Caco-2 (cell line): ENCODE data around the gene WRAP73. TPM values are rescaled to one million over a fixed set of nuclear protein-coding genes. Genes with fewer than 3 reads are reported as not detected.

Experiments
- BruUV-seq: library from RNA; stranded (reverse); fragments of 400-500 nt; replicated peaks from 2 replicates; lab custom pipeline; 2021; lab: Mats Ljungman, UMichigan
- CTCF ChIA-PET: fragments of 300-600 bp; sonication (Branson Sonifier 250); formaldehyde crosslinking; loops from one replicate; lab custom pipeline; 2022; ENCODE audit warnings: antibody characterized with exemption; lab: Charles Lee
- POLR2A ChIA-PET: fragments of 300-600 bp; sonication (Branson Sonifier 250); formaldehyde crosslinking; loops from one replicate; lab custom pipeline; 2022; ENCODE audit warnings: antibody characterized with exemption; lab: Charles Lee
- DNase-seq, 2 experiments: peaks; one replicate each; pipeline versions ENCODE4 v3.0.0 to v3.0.0-alpha.2; 2020 to 2022
- H3K27me3 ChIP-seq: replicated peaks from 2 replicates; pipeline ENCODE4 v1.6.0; 2011; ENCODE audit warnings: low read length; ENCODE audit not compliant: control insufficient read depth, insufficient read depth
- H3K36me3 ChIP-seq: 2 replicates; pipeline ENCODE4 v1.5.1; 2011; ENCODE audit warnings: low read length; ENCODE audit not compliant: control insufficient read depth, insufficient read depth
- H3K4me1 ChIP-seq: fragments of 250-450 bp; sonication (Bioruptor Pico); 2 replicates; pipeline ENCODE4 v1.5.1; 2020; ENCODE audit warnings: mild to moderate bottlenecking
- H3K4me3 ChIP-seq: 2 replicates; pipeline ENCODE4 v1.5.1; 2011; ENCODE audit warnings: low read depth, mild to moderate bottlenecking, control low read depth, low read length
- H3K9me3 ChIP-seq: fragments of 250-450 bp; sonication (Bioruptor Pico); 2 replicates; pipeline ENCODE4 v1.5.1; 2020; ENCODE audit warnings: mild to moderate bottlenecking, moderate library complexity
- H3K27ac Mint-ChIP-seq: one replicate; pipeline ENCODE4 v1.8.0; 2022; ENCODE audit warnings: mixed read lengths; ENCODE audit not compliant: unreplicated experiment
- H3K27me3 Mint-ChIP-seq: one replicate; pipeline ENCODE4 v1.8.0; 2022; ENCODE audit warnings: mixed read lengths; ENCODE audit not compliant: insufficient read depth, unreplicated experiment
- H3K36me3 Mint-ChIP-seq: one replicate; pipeline ENCODE4 v1.8.0; 2022; ENCODE audit warnings: mild to moderate bottlenecking, mixed read lengths; ENCODE audit not compliant: insufficient read depth, unreplicated experiment
- H3K4me1 Mint-ChIP-seq: one replicate; pipeline ENCODE4 v1.8.0; 2022; ENCODE audit warnings: low read depth, mixed read lengths; ENCODE audit not compliant: unreplicated experiment
- H3K4me3 Mint-ChIP-seq: one replicate; pipeline ENCODE4 v1.8.0; 2022; ENCODE audit warnings: mild to moderate bottlenecking, moderate library complexity, mixed read lengths; ENCODE audit not compliant: unreplicated experiment
- H3K9me3 Mint-ChIP-seq: one replicate; pipeline ENCODE4 v1.8.0; 2022; ENCODE audit warnings: mixed read lengths; ENCODE audit not compliant: unreplicated experiment
- CTCF ChIP-seq, 2 experiments: fragments of 200-600 bp in 1 of 2; IDR thresholded peaks; 1 replicate in 1 of 2; 2 replicates in 1 of 2; pipeline versions ENCODE4 v1.5.1 to v1.8.0; 2011 to 2022; ENCODE audit warnings: antibody characterized with exemption in 1 of 2, control low read depth in 1 of 2, inconsistent platforms in 1 of 2, low read depth in 1 of 2, low read length in 1 of 2, mild to moderate bottlenecking in 1 of 2, moderate library complexity in 1 of 2; ENCODE audit not compliant: insufficient read depth in 1 of 2, severe bottlenecking in 1 of 2, unreplicated experiment in 1 of 2
- intact Hi-C: fragments of 100-400 bp; cut with micrococcal nuclease; formaldehyde crosslinking; loops from one replicate; pipeline ENCODE4 v1.10.0; 2022; ENCODE audit not compliant: unreplicated experiment
- total RNA-seq: library from RNA; stranded (reverse); gene quantifications from 2 replicates; pipeline ENCODE4 v1.2.3, GENCODE V29; 2022

Gene WRAP73
- total RNA-seq, 1 experiment from 2014 or later: 31.6 TPM

GRCh38 chr1:3679799-3680453 lies 30.0 kb upstream of the WRAP73 start:
- no peaks in the 10 kb centered on the region for H3K36me3 ChIP-seq
- Mint-ChIP-seq H3K27ac (no peak overlapping the region), H3K9me3 (no peaks in the 10 kb centered on the region), H3K4me1 (peaks cover 4% of the 10 kb centered on the region), H3K36me3 (no peaks in the 10 kb centered on the region), H3K27me3 (no peaks in the 10 kb centered on the region), H3K4me3 (no peak overlapping the region)
- H3K9me3 ChIP-seq: no peaks in the 10 kb centered on the region
- intact Hi-C loops: no loop called here
- DNase-seq: no peak
- H3K4me1 ChIP-seq: no peaks in the 10 kb centered on the region
- no TSS peak for BruUV-seq
- ChIA-PET POLR2A (no interaction called here), CTCF (no interaction called here)
- H3K27me3 ChIP-seq: no peaks in the 10 kb centered on the region
- H3K4me3 ChIP-seq: no peak overlapping the region
- no peak for TF ChIP-seq CTCF (IDR thresholded peaks at IDR 0.05; ENCODE audit: insufficient read depth in 1 of 2, low read depth in 1 of 2, low read length in 1 of 2, severe bottlenecking in 1 of 2, unreplicated experiment in 1 of 2)

- TF ChIP-seq CTCF (IDR thresholded peaks at IDR 0.05; ENCODE audit: insufficient read depth in 1 of 2, low read depth in 1 of 2, low read length in 1 of 2, severe bottlenecking in 1 of 2, unreplicated experiment in 1 of 2): no peak
- intact Hi-C loops: no loop called here
- no peaks in the 10 kb centered on the region for H3K27me3 Mint-ChIP-seq
- BruUV-seq: no TSS peak
- Histone ChIP-seq H3K4me3 (no peak overlapping the region), H3K9me3 (no peaks in the 10 kb centered on the region), H3K36me3 (no peaks in the 10 kb centered on the region), H3K27me3 (no peaks in the 10 kb centered on the region), H3K4me1 (peaks cover 7% of the 10 kb centered on the region)
- no peaks in the 10 kb centered on the region for H3K36me3 Mint-ChIP-seq
- POLR2A ChIA-PET: no interaction called here
- H3K4me1 Mint-ChIP-seq: peaks cover 4% of the 10 kb centered on the region
- no peak overlapping the region for H3K4me3 Mint-ChIP-seq
- no peak for DNase-seq
- no peaks in the 10 kb centered on the region for H3K9me3 Mint-ChIP-seq
- no peak overlapping the region for H3K27ac Mint-ChIP-seq
- CTCF ChIA-PET: no interaction called here
These were observed 29.2 kb upstream of the WRAP73 start for GRCh38 chr1:3679098-3679555.

DNA sequence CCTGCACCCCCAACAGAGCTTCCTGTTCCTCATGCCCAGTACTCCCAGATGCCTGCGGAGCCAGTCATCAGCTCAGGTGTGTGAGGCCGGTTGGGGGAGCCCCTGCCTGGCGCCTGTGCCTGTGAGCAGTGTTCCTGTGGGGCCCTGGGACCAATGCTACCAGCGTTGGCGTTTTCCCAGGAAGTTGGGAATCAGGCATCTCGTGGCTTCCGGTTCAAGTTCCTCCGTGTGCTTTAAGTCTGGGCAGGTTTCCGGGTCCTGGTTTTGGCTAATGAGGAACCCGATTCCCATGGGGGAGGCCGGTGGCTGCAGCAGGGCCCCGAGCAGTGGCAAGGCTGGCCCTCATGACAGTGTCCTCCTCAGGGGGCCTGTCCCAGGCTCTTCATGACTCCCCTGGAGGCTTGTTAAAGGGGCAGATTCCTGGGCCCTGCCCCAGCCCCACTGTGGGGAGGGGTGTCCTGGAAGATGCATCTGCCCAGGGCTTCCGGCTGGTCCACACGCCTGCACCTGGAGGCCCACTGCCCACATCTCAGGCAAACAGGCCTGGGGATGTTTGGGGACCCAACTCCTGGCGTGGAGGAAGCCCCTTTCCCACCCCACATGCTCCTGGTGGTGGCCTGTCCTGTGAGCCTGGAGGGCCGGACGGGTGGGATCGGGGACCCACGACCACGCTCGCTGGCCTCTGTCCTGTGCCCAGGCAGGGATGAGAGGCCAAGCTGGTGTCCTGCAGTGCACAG lies 28.6 kb upstream of the WRAP73 start:
- no peaks in the 10 kb centered on the region for H3K36me3 Mint-ChIP-seq
- no TSS peak for BruUV-seq
- ChIA-PET CTCF (no interaction called here), POLR2A (no interaction called here)
- no peak overlapping the region for H3K4me3 Mint-ChIP-seq
- H3K9me3 ChIP-seq: no peaks in the 10 kb centered on the region
- TF ChIP-seq CTCF (IDR thresholded peaks at IDR 0.05; ENCODE audit: insufficient read depth in 1 of 2, low read depth in 1 of 2, low read length in 1 of 2, severe bottlenecking in 1 of 2, unreplicated experiment in 1 of 2): no peak
- no peaks in the 10 kb centered on the region for H3K9me3 Mint-ChIP-seq
- H3K27me3 ChIP-seq: no peaks in the 10 kb centered on the region
- H3K4me1 Mint-ChIP-seq: peaks cover 7% of the 10 kb centered on the region
- no peak for DNase-seq
- no peak overlapping the region for H3K27ac Mint-ChIP-seq
- H3K4me3 ChIP-seq: no peak overlapping the region
- intact Hi-C loops: no loop called here
- peaks cover 7% of the 10 kb centered on the region for H3K4me1 ChIP-seq
- no peaks in the 10 kb centered on the region for H3K36me3 ChIP-seq
- H3K27me3 Mint-ChIP-seq: no peaks in the 10 kb centered on the region
